NB4 (cell line): ENCODE measurements around the gene C5AR2.

ENCODE experiments used
- DNase-seq: peaks from one replicate; pipeline ENCODE4 v3.0.0; 2010; ENCODE audit warnings: low read depth
- H3K4me3 ChIP-seq: one replicate; pipeline ENCODE4 v1.5.1; 2011; ENCODE audit warnings: mild to moderate bottlenecking, low read depth, low read length, moderate library complexity
- CTCF ChIP-seq: IDR thresholded peaks from one replicate; pipeline ENCODE4 v1.5.1; 2012; ENCODE audit warnings: low read depth, low read length
- MAX ChIP-seq: IDR thresholded peaks from 2 replicates; pipeline ENCODE4 v1.6.1; 2011; ENCODE audit warnings: low read depth, low read length
- MYC ChIP-seq: IDR thresholded peaks from 2 replicates; pipeline ENCODE4 v1.6.1; 2011; ENCODE audit warnings: low read depth, low read length
- POLR2A ChIP-seq: IDR thresholded peaks from 2 replicates; pipeline ENCODE4 v1.6.1; 2011; ENCODE audit warnings: mild to moderate bottlenecking; ENCODE audit not compliant: insufficient read length; ENCODE audit errors: extremely low read depth

The C5AR2 gene

GRCh38 chr19:47389150-47389556 is 57.2 kb downstream of the C5AR2 start:
- DNase-seq = peak; percentile 98
- TF ChIP-seq CTCF = no peak
- TF ChIP-seq MYC = peak; percentile 78
- no peak for TF ChIP-seq POLR2A
- TF ChIP-seq MAX = peak; percentile 98
- no peak overlapping the region for H3K4me3 ChIP-seq

- 0 out of 2 replicates have a peak, but pooled peaks have one; percentile 40 for TF ChIP-seq MAX
- TF ChIP-seq CTCF = no peak
- peak; percentile 40 for TF ChIP-seq MYC
- TF ChIP-seq POLR2A = no peak
- DNase-seq = no peak
- no peak overlapping the region for H3K4me3 ChIP-seq
These were observed 58.8 kb downstream of the C5AR2 start for GRCh38 chr19:47390533-47391488.

- DNase-seq = peak; percentile 95
These were observed 59.7 kb downstream of the C5AR2 start for GRCh38 chr19:47391510-47392223.

More at GRCh38 chr19:47391510-47392223, 59.7 kb downstream of the C5AR2 start:
- no peak overlapping the region for H3K4me3 ChIP-seq
- TF ChIP-seq CTCF (peak; percentile 100), MYC (0 out of 2 replicates have a peak, but pooled peaks have one; percentile 1), POLR2A (no peak), MAX (0 out of 2 replicates have a peak, but pooled peaks have one; percentile 29)
